Choroid plexus epithelial cell (primary cell): ENCODE measurements around the gene MAN2B2.

ENCODE experiments used
- DNase-seq: peaks from one replicate; pipeline ENCODE4 v3.0.0-alpha.2; 2010; ENCODE audit warnings: low read depth
- H3K4me3 ChIP-seq: 2 replicates; pipeline ENCODE4 v1.5.1; 2011; ENCODE audit warnings: low read depth, mild to moderate bottlenecking, control low read depth, low read length, moderate library complexity
- CTCF ChIP-seq: conservative IDR thresholded peaks from 2 replicates; pipeline ENCODE4 v1.5.1; 2011; ENCODE audit warnings: low read depth, mild to moderate bottlenecking, control low read depth, inconsistent platforms, low read length, moderate library complexity

Gene MAN2B2

GRCh38 chr4:6591781-6592180, 16.8 kb downstream of the MAN2B2 start:
- TF ChIP-seq CTCF, result no peak
- no peak for DNase-seq
- no peak overlapping the region for H3K4me3 ChIP-seq

GRCh38 chr4:6592804-6593563, 18.0 kb downstream of the MAN2B2 start:
- H3K4me3 ChIP-seq, result no peak overlapping the region
- no peak for DNase-seq
- no peak for TF ChIP-seq CTCF

DNA sequence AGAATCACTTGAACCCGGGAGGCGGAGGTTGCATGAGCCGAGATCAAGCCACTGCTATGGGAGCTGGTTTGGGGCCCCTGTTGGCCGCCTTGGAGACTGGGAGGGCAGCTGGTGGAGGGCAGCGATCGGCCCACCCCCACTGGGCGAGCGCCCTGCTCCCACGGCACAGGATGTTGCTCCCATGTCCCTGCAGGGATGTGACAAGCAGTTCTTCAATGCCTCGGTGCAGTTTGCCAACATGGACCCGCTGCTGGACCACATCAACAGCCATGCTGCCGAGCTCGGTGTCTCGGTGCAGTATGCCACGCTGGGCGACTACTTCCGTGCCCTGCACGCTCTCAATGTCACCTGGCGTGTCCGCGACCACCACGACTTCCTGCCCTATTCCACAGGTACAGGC, 19.4 kb downstream of the MAN2B2 start:
- no peak for TF ChIP-seq CTCF
- DNase-seq, result no peak
- H3K4me3 ChIP-seq, result no peak overlapping the region

GRCh38 chr4:6594826-6595355, 19.9 kb downstream of the MAN2B2 start:
- DNase-seq, result no peak
- H3K4me3 ChIP-seq, result no peak overlapping the region
- no peak for TF ChIP-seq CTCF

DNA sequence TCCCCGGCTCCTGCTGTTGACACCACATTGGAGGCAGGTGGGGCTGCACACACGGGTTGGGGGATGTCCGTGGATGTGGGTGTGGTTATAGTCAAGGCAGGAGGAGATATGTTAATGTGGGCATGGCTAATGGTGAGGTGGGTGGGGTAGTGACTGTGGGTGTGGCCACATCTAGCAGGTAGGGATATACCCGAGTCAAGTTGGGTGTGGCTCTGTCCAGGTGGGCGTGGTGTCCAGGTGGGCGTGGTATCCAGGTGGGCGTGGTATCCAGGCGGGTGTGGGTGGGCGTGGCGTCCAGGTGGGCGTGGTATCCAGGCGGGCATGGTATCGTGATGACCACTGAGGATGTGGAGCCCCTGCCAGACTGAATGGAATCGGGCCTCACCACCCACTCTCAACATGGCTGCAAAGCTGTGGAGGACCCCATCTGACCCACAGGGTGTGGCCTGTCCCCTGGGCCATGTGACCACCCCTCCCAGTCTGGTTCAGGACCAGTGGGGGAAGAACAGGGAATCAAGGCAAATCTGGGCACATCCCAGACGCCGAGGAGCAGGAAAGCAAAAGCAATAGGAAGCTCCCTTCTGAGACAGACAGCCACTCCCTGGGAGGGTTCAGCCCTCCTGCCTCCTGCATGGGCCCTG, 21.0 kb downstream of the MAN2B2 start:
- no peak for DNase-seq
- H3K4me3 ChIP-seq, result no peak overlapping the region
- TF ChIP-seq CTCF, result no peak

DNA sequence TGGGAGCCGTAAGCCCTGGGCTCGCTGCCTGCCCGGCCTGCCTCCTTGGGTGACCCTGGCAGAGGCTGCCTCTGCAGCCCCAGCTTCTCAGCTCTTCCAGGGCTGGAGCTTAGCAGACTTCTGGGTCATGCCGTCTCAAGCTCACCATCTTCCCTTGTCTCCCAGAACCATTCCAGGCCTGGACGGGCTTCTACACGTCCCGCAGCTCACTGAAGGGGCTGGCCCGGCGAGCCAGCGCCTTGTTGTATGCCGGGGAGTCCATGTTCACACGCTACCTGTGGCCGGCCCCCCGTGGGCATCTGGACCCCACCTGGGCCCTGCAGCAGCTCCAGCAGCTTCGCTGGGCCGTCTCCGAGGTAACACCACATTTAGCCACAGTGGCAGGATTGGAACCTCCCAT, 22.0 kb downstream of the MAN2B2 start:
- no peak overlapping the region for H3K4me3 ChIP-seq
- no peak for TF ChIP-seq CTCF
- no peak for DNase-seq
